IMR-90 (cell line): ENCODE measurements around the gene NEURL1.

Experiments
- BHLHE40 ChIP-seq: fragments of 150-350 bp; IDR thresholded peaks from 2 replicates; pipeline ENCODE4 v1.6.1; 2016; ENCODE audit warnings: mild to moderate bottlenecking, low read depth, low read length
- CEBPB ChIP-seq: IDR thresholded peaks from 2 replicates; pipeline ENCODE4 v1.6.1; 2012; ENCODE audit warnings: low read depth, low read length, improper control_type of control experiment
- CHD1 ChIP-seq: IDR thresholded peaks from 2 replicates; pipeline ENCODE4 v1.6.1; 2012; ENCODE audit warnings: low read depth, low read length, improper control_type of control experiment
- NFE2L2 ChIP-seq: fragments of 150-350 bp; IDR thresholded peaks from 2 replicates; pipeline ENCODE4 v1.6.1; 2016; ENCODE audit warnings: low read depth, mild to moderate bottlenecking, low read length
- POLR2A ChIP-seq: IDR thresholded peaks from 2 replicates; pipeline ENCODE4 v1.6.1; 2012; ENCODE audit warnings: mild to moderate bottlenecking, low read depth, low read length
- RAD21 ChIP-seq: IDR thresholded peaks from 2 replicates; pipeline ENCODE4 v1.6.1; 2012; ENCODE audit warnings: low read length, improper control_type of control experiment
- TF ChIP-seq, protein P1 (sequence below): conservative IDR thresholded peaks from 2 replicates; pipeline ENCODE4 v1.5.1; 2012; ENCODE audit warnings: mild to moderate bottlenecking, low read depth, low read length, improper control_type of control experiment

DNA sequence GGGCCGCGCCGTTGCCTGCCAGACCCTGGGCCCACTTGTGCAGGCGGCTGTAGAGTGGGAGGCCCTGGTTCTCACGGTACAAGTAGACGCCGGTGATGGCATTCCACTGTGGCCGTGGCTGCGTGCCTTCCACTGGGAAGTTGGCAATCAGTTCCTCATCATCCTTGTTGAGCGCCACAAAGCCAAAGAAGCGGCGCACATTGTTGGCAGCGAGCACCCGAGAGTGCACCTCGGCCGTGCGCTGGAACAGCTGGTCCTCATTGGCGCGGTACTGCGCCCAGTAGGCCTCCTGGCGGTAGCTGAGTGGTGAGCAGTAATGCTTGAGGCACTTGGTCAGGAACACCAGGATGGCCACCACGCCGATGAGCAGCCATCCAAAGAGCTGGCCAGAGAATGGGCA lies 46.3 kb upstream of the NEURL1 start:
- TF ChIP-seq, protein P1, sequence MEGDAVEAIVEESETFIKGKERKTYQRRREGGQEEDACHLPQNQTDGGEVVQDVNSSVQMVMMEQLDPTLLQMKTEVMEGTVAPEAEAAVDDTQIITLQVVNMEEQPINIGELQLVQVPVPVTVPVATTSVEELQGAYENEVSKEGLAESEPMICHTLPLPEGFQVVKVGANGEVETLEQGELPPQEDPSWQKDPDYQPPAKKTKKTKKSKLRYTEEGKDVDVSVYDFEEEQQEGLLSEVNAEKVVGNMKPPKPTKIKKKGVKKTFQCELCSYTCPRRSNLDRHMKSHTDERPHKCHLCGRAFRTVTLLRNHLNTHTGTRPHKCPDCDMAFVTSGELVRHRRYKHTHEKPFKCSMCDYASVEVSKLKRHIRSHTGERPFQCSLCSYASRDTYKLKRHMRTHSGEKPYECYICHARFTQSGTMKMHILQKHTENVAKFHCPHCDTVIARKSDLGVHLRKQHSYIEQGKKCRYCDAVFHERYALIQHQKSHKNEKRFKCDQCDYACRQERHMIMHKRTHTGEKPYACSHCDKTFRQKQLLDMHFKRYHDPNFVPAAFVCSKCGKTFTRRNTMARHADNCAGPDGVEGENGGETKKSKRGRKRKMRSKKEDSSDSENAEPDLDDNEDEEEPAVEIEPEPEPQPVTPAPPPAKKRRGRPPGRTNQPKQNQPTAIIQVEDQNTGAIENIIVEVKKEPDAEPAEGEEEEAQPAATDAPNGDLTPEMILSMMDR: no peak
- TF ChIP-seq BHLHE40 (no peak), RAD21 (no peak), CEBPB (no peak), CHD1 (no peak), POLR2A (no peak), NFE2L2 (no peak)
